ENCODE data around the gene GNAT3. TPM values are rescaled to one million over a fixed set of nuclear protein-coding genes. Genes with fewer than 3 reads are reported as not detected.

GNAT3 gene
- total RNA-seq, 4 donors from 2014 or later, result not detected

DNA sequence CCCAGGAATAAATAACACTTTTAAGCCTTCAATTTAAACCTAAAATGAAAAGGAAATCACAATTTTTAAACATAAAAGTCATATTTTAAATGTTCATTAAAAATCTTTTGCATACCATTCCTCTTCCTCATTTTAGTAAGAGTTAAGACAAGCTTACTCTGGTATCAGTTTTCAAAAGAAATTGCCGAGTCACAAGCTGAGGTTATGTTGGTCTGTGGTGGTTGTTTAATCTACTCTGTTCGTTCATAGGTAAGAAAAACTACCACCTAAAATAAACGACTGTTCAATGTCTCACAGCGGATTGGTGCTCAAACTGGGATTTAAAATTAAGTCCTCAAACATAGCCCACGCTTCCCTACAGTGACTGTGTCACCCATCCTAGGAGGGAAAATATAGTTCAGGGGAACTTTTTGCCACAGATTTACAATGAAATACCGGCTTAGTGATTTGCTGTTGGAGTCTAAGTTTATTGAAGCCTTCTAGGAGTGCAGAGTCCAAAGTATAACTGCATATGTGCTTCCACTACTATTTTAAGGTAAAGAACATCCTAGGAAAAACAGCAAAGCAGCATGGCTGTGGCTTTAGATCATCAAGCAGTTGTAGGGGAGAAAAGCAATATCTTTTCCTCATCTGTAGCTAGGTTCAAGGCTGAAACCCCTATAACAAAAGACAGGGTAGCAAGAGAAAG is 61.1 kb downstream of the GNAT3 start:
- Histone ChIP-seq H3K27me3 (no peaks in the 10 kb centered on the region), H3K4me3 (no peak overlapping the region), H3K4me1 (no peaks in the 10 kb centered on the region), H3K27ac (no peak overlapping the region), H3K36me3 (no peaks in the 10 kb centered on the region), H3K9me3 (no peaks in the 10 kb centered on the region)
- no peak for TF ChIP-seq POLR2A (IDR thresholded peaks at IDR 0.05)
- TF ChIP-seq EP300 (IDR thresholded peaks at IDR 0.05), result no peak
- TF ChIP-seq, protein P1, sequence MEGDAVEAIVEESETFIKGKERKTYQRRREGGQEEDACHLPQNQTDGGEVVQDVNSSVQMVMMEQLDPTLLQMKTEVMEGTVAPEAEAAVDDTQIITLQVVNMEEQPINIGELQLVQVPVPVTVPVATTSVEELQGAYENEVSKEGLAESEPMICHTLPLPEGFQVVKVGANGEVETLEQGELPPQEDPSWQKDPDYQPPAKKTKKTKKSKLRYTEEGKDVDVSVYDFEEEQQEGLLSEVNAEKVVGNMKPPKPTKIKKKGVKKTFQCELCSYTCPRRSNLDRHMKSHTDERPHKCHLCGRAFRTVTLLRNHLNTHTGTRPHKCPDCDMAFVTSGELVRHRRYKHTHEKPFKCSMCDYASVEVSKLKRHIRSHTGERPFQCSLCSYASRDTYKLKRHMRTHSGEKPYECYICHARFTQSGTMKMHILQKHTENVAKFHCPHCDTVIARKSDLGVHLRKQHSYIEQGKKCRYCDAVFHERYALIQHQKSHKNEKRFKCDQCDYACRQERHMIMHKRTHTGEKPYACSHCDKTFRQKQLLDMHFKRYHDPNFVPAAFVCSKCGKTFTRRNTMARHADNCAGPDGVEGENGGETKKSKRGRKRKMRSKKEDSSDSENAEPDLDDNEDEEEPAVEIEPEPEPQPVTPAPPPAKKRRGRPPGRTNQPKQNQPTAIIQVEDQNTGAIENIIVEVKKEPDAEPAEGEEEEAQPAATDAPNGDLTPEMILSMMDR (IDR thresholded peaks at IDR 0.05), result no peak
- no peak for DNase-seq (ENCODE audit: low spot score in 2 of 2)
- 73 to 75% methylated on average over 6 of the region's 6 CpGs for WGBS, 2 donors

DNA sequence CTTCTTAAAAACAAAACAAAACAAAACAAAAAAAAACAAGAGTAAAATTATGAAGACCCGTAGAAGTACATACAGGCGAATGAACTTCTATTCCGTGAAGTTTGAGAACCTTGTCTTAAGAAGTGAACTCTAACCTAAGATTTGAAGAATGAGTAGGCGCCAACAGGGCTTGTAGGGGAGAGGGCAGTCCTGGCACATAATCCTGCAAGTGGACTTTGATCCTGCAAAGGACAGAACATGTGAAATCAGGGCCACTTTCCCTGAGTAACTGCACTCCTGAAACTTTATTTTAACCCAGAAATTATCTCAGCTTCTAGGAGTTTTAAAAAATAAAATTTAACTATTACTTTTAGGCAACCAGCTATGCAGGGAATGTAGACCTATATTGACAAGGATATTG is 62.0 kb downstream of the GNAT3 start:
- H3K27me3 ChIP-seq, result no peaks in the 10 kb centered on the region
- no peak overlapping the region for H3K27ac ChIP-seq
- H3K36me3 ChIP-seq, result no peaks in the 10 kb centered on the region
- no peak overlapping the region for H3K4me3 ChIP-seq
- no peaks in the 10 kb centered on the region for H3K4me1 ChIP-seq
- no peak for DNase-seq (ENCODE audit: low spot score in 2 of 2)
- WGBS, 2 donors, result 86 to 91% methylated on average over 4 of the region's 4 CpGs
- no peaks in the 10 kb centered on the region for H3K9me3 ChIP-seq
- TF ChIP-seq POLR2A (IDR thresholded peaks at IDR 0.05) (no peak), EP300 (IDR thresholded peaks at IDR 0.05) (no peak)
- TF ChIP-seq, protein P1 (IDR thresholded peaks at IDR 0.05), result no peak

DNA sequence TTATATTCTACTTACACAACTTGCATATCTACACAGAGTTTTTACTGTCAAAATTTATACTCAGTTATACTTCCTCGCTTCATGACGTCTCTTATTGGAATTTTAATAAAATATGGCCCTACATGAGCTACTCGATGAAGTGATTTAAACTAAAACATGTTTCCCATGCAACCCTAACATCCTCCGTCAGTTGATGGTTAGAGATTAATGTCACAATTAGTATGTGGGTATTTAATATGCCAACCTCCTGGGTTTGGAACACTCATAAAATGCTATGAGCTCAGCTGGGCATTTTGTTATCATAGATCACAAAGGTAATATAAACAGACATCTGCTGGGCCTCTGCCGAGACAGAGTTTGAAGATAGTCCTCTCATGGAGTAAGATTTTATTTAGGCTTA is 66.5 kb downstream of the GNAT3 start:
- TF ChIP-seq POLR2A (IDR thresholded peaks at IDR 0.05) (no peak), EP300 (IDR thresholded peaks at IDR 0.05) (no peak)
- TF ChIP-seq, protein P1 (IDR thresholded peaks at IDR 0.05), result no peak
- H3K27me3 ChIP-seq, result no peaks in the 10 kb centered on the region
- H3K36me3 ChIP-seq, result no peaks in the 10 kb centered on the region
- 89% methylated on average over 5 of the region's 5 CpGs for WGBS, 2 donors
- no peak overlapping the region for H3K4me3 ChIP-seq
- H3K27ac ChIP-seq, result no peak overlapping the region
- peaks cover 0 to 5% (median 0%) of the 10 kb centered on the region in 4 donors for H3K4me1 ChIP-seq
- no peak for DNase-seq (ENCODE audit: low spot score in 2 of 2)
- H3K9me3 ChIP-seq, result no peaks in the 10 kb centered on the region

DNA sequence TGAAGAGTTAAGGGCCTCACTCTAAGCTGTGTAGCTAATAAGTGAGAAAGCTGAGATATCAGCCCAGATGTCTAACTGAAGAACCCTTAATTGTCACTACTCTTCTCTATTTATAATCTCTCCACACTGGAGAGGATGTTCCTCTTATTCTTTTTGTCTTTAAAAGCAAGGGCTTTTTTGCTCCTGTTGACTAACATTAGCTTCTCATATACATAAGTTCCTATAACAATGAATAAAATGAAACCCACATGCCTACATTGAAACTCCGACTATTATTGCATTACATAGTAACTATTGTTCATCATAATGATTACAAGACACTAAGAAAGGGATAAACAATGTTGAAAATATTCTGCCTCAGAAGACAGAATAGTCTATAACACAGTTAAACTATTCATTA is 67.1 kb downstream of the GNAT3 start:
- no peaks in the 10 kb centered on the region for H3K36me3 ChIP-seq
- H3K9me3 ChIP-seq, result no peaks in the 10 kb centered on the region
- peaks cover 0 to 11% (median 0%) of the 10 kb centered on the region in 4 donors for H3K4me1 ChIP-seq
- WGBS, 2 donors, result 38 to 52% methylated on average over 1 of the region's 1 CpG
- H3K4me3 ChIP-seq, result no peak overlapping the region
- no peak overlapping the region for H3K27ac ChIP-seq
- H3K27me3 ChIP-seq, result no peaks in the 10 kb centered on the region
- no peak for TF ChIP-seq EP300 (IDR thresholded peaks at IDR 0.05)
- TF ChIP-seq, protein P1 (IDR thresholded peaks at IDR 0.05), result no peak
- no peak for TF ChIP-seq POLR2A (IDR thresholded peaks at IDR 0.05)
- no peak for DNase-seq (ENCODE audit: low spot score in 2 of 2)

DNA sequence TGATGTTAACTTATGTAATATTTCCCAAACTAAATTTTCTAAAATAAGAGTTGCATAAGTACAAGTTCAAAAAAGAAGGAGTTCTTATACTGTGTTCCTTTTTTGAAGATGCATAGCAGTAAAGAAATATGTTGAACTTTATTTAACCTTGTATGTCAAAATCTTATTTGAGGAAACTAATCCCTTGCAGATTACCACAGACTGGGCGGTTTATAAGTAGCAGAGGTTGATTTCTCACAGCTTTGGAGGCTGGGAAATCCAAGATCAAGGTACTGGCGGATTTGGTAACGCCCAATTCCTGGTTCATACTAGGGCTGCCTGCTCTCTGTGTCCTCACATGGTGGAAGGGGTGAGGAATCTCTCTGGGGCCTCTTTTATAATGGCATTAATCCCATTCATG is 68.5 kb downstream of the GNAT3 start:
- Histone ChIP-seq H3K4me1 (peaks cover 0 to 12% (median 0%) of the 10 kb centered on the region in 4 donors), H3K9me3 (no peaks in the 10 kb centered on the region), H3K36me3 (no peaks in the 10 kb centered on the region), H3K27ac (no peak overlapping the region), H3K27me3 (no peaks in the 10 kb centered on the region), H3K4me3 (no peak overlapping the region)
- TF ChIP-seq POLR2A (IDR thresholded peaks at IDR 0.05) (no peak), EP300 (IDR thresholded peaks at IDR 0.05) (no peak)
- TF ChIP-seq, protein P1 (IDR thresholded peaks at IDR 0.05), result no peak
- DNase-seq (ENCODE audit: low spot score in 2 of 2), result no peak
- WGBS, 2 donors, result 81 to 92% methylated on average over 3 of the region's 3 CpGs
